Measurements from ENCODE around the gene ATP10B.
"Not testable (repeated sequence)": the region's sequence is repeated elsewhere in the genome, so short reads cannot be mapped to it uniquely, and the experiment has no call there.

ATP10B gene

GRCh38 chr5:160852049-160852448 is at the start of gene ATP10B:
TSS of gene ATP10B (minus strand) at chr5:160852211. CDS start at chr5:160688074, 164,137 bp downstream.
- no peak for DNase-seq

GRCh38 chr5:160901656-160902055 is 49.6 kb upstream of the ATP10B start:
- no peak for DNase-seq

- no peak for DNase-seq
These were observed 47.7 kb upstream of the ATP10B start for GRCh38 chr5:160899735-160900134.

- DNase-seq = not testable (repeated sequence)
These were observed 41.4 kb upstream of the ATP10B start for GRCh38 chr5:160893180-160893964.

- DNase-seq = no peak
These were observed 35.8 kb upstream of the ATP10B start for GRCh38 chr5:160887780-160888179.

- not testable (repeated sequence) for DNase-seq
These were observed 21.7 kb upstream of the ATP10B start for GRCh38 chr5:160873560-160874200.

GRCh38 chr5:160869989-160870521 is 18.0 kb upstream of the ATP10B start:
- no peak for DNase-seq

- DNase-seq = no peak
These were observed 16.0 kb upstream of the ATP10B start for GRCh38 chr5:160867976-160868375.

GRCh38 chr5:160851451-160851850 is 560 bp downstream of the ATP10B start:
- no peak for DNase-seq

- no peak for DNase-seq
These were observed 1.6 kb downstream of the ATP10B start for GRCh38 chr5:160850421-160850820.

GRCh38 chr5:160847526-160848085 is 4.4 kb downstream of the ATP10B start:
- no peak for DNase-seq

GRCh38 chr5:160846642-160847041 is 5.4 kb downstream of the ATP10B start:
- no peak for DNase-seq

GRCh38 chr5:160844177-160844576 is 7.8 kb downstream of the ATP10B start:
- no peak for DNase-seq

GRCh38 chr5:160843240-160843639 is 8.8 kb downstream of the ATP10B start:
- no peak for DNase-seq

GRCh38 chr5:160837749-160838593 is 14.0 kb downstream of the ATP10B start:
- no peak for DNase-seq

- no peak for DNase-seq
These were observed 14.8 kb downstream of the ATP10B start for GRCh38 chr5:160837211-160837610.

- DNase-seq = no peak
These were observed 16.0 kb downstream of the ATP10B start for GRCh38 chr5:160835818-160836528.

GRCh38 chr5:160835376-160835775 is 16.6 kb downstream of the ATP10B start:
- DNase-seq = no peak

GRCh38 chr5:160833806-160834205 is 18.2 kb downstream of the ATP10B start:
- no peak for DNase-seq

GRCh38 chr5:160831801-160832200 is 20.2 kb downstream of the ATP10B start:
- DNase-seq = no peak

- no peak for DNase-seq
These were observed 27.6 kb downstream of the ATP10B start for GRCh38 chr5:160824301-160825001.

- not testable (repeated sequence) for DNase-seq
These were observed 39.0 kb downstream of the ATP10B start for GRCh38 chr5:160812996-160813395.

Measured in stimulated activated naive CD4-positive, alpha-beta T cell treated with Interleukin-2 at 50 U/mL for 16 hours (primary cell).